Neural progenitor cell (in vitro differentiated cells): ENCODE results near the gene PREX1.

Source experiments
- CTCF ChIP-seq: fragments of 200-600 bp; sonication (generic); IDR thresholded peaks from 2 replicates; pipeline ENCODE4 v1.5.1; 2017; ENCODE audit warnings: antibody characterized with exemption, mild to moderate bottlenecking
- EZH2phosphoT487 ChIP-seq: fragments of 200-600 bp; sonication (generic); IDR thresholded peaks from 2 replicates; pipeline ENCODE4 v1.6.1; 2017; ENCODE audit warnings: antibody characterized with exemption

- TF ChIP-seq CTCF (no peak), EZH2phosphoT487 (no peak)
Observed at GRCh38 chr20:48706710-48707365, 121.0 kb downstream of the PREX1 start.
